Endometrium (tissue), 2 donors: ENCODE measurements around the gene SGMS1.
"Not testable (repeated sequence)": the region's sequence is repeated elsewhere in the genome, so short reads cannot be mapped to it uniquely, and the experiment has no call there.

Source experiments
- FAIRE-seq: peaks from 2 replicates; lab custom pipeline; 2012; peaks lifted over from hg19 to GRCh38; lab: Jason Lieb, UNC
- donor health status: control.
- donor health status: control.

SGMS1 gene

GRCh38 chr10:50366421-50366820 is 257.3 kb downstream of the SGMS1 start:
- not testable (repeated sequence) for FAIRE-seq

- FAIRE-seq, result not testable (repeated sequence)
These were observed 259.0 kb downstream of the SGMS1 start for GRCh38 chr10:50364730-50365129.

DNA sequence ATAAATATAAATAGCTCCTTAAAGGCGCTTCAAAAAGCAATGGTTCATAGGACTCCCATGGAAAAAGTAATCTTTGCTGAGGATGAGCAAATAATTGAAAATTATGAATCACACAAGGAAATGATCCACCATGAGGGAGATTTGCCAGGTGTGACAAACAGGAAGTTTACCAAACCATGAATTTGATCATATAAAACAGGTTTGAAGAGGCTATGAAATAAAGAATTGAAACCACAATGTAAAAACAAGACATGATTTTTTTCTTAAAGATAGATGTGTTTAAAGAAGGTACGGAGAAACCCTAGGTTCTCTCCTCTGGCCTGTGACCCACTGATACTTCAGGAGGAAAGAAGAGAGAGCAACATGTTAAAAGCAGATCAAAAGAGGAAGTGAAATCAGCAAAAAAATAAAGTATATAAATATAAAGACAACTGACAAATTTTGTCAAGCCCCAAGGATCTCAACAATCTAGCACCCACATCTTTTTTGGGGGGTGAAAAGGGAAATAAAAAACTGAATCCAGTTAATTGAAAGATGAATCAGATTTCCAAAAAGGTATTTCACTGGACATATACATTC is 261.1 kb downstream of the SGMS1 start:
- no peak for FAIRE-seq

- FAIRE-seq, result no peak
These were observed 261.8 kb downstream of the SGMS1 start for GRCh38 chr10:50361946-50362345.

DNA sequence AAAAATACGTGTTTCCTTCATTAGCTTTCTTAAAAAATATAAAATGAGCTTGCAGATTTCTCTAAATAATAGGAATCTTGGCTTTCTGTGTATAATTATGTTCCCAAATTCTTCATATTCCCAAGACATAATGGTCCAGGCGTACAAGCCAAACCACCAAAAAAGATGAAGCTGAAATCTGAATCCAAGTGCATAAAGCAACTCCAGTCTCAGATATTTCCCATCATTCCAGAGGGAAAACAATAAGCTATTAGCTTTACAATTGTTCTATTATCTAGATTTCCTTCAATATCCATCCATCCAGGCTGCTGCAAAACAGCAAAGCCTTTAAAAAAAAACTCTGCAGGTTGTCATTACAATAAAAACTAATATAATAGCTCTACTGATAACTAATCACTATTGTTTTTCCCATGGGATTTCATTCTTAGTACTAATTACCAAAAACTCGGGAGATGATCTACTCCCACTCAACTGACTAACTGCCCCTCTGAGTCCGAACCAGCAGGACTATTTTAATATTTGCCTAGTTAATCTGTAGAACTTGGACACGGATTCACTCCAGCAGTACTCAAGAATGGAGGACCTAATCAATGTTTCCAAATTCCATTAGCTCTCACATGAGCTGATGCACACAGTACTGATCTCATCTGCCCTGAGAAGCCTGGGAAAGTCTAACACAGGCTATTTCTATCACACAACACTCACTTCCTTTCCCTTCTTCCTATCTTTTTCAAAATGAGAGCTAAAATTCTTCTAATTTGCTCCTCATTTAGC is 263.5 kb downstream of the SGMS1 start:
- no peak for FAIRE-seq

DNA sequence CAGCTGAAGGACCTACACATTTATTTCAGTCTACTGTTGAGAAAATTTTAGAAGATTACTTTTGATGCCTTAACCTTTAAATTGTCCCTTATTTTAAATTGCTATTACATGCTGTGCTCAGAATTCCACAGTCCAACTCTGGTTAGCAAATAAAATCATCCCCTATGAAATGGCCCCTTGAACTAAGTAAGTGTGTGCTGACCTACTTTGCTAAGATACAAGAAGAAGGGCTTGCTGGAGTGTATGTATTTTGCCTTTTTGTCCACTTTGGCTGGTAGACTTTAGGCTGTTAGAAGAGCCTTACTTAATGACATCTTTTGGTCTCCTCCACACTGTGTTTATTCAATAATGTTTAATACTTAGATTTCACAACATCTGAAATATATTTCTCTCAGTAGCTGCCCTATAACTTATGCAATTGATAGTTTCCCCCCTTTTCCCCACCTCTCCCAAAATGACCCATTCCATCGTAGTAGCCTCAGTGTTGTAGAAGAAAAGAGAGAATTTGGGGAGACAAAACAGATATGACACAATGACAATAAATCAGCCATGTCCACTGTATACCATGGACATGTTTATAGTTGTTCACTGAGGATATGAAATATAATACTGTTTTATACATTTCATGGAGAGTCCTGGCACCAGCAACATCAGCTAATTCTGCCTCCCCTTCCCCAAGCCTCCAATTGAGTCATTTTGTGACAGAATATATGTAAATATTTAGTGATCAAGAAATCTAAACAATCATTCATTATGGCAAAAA is 264.6 kb downstream of the SGMS1 start:
- FAIRE-seq, result no peak

DNA sequence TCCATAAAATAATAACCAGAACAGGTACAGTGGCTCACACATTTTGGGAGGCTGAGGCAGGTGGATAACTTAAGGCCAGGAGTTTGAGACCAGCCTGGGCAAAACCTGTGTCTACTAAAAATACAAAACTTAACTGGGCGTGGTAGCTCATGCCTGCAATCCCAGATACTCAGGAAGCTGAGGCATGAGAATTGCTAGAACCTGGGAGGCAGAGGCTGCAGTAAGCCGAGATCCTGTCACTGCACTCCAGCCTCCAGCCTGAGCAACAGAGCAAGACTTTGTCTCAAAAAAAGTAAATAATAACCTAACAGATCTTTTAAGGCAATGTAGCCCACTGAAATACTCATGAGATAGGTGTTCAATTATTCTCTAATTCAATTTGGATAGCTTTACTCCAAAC is 265.3 kb downstream of the SGMS1 start:
- FAIRE-seq, result no peak

- not testable (repeated sequence) for FAIRE-seq
These were observed 267.3 kb downstream of the SGMS1 start for GRCh38 chr10:50356481-50356832.

DNA sequence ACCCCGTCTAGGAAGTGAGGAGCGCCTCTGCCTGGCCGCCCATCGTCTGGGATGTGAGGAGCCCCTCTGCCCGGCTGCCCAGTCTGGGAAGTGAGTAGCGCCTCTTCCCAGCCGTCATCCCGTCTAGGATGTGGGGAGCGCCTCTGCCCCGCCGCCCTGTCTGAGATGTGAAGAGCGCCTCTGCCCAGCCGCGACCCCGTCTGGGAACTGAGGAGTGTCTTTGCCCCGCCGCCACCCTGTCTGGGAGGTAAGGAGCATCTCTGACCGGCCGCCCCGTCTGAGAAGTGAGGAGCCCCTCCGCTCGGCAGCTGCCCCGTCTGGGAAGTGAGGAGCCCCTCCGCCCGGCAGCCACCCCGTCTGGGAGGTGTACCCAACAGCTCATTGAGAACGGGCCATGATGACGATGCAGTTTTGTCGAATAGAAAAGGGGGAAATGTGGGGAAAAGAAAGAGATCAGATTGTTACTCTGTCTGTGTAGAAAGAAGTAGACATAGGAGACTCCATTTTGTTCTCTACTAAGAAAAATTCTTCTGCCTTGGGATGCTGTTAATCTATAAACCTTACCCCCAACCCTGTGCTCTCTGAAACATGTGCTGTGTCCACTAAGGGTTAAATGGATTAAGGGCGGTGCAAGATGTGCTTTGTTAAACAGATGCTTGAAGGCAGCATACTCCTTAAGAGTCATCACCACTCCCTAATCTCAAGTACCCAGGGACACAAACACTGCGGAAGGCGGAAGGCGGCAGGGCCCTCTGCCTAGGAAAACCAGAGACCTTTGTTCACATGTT is 267.9 kb downstream of the SGMS1 start:
- FAIRE-seq, result not testable (repeated sequence)

DNA sequence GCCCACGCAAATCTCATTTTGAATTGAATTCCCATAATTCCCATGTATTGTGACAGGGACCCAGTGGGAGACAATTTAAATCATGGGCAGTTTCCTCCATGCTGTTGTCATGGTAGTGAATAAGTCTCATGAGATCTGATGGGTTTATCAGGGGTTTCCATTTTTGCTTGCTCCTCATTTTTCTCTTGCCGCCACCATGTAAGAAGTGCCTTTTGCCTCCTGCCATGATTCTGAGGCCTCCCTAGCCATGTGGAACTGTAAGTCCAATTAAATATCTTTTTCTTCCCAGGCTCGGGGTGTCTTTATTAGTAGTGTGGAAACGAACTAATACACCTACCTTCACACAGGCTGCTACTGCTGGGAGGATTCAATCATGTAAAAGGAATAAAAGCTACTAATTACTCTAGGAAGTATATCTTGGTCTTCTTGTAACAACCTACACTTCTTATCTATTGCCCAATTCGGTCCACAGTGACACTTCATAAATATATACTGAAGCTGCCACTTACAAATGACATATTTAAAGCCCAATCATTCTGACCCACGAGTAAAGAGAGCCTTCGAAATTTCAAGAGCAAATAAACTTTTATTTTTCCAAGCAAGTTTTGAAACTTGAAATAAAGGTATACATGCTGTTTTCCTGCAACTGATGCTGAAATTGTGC is 272.1 kb downstream of the SGMS1 start:
- no peak for FAIRE-seq

DNA sequence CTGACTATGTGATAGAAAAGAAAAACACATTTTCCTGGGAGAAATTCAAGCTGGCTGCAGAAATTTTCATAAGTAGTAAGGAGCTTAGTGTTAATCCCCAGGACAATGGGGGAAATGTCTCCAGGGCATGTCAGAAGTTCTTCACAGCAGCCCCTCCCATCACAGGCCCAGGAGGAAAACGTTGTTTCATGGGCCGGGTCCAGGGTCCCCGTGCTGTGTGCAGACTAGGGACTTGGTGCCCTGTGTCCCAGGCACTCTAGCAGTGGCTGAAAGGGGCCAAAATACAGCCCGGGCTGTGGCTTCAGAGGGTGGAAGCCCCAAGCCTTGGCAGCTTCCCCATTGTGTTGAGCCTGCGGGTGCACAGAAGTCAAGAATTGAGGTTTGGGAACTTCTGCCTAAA is 273.4 kb downstream of the SGMS1 start:
- FAIRE-seq, result no peak

DNA sequence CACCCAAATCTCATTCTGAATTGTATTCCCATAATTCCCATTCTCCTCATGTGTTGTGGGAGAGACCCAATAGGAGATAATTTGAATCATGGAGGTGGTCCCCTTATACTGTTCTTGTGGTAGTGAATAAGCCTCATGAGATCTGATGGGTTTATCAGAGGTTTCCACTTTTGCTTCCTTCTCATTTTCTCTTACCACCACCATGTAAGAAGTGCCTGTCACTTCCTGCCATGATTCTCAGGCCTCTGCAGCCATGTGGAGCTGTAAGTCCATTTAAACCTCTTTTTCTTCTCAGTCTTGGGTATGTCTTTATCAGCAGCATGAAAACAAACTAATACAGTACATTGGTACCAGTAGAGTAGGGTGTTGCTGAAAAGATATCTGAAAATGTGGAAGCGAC is 274.2 kb downstream of the SGMS1 start:
- FAIRE-seq, result no peak

- no peak for FAIRE-seq
These were observed 276.4 kb downstream of the SGMS1 start for GRCh38 chr10:50347394-50347802.

DNA sequence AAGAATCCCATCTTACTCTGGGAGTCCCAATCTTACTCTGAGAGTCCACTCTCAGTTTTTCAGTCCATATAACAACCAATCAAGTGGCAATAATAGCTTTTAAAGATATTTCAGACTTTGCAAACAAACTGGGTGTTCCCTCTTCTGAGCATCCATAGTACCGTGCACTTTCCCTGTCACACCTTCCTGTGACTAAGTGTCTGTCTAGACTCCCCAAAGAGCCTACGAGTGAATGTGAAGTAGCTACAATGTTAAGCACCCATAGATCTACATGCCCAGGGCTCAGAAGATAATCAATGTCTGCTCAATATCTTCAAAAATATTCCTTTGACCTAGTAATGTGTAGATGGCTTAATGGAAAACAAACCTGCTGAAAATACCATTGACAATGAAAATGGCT is 276.8 kb downstream of the SGMS1 start:
- no peak for FAIRE-seq

GRCh38 chr10:50345545-50345944 is 278.2 kb downstream of the SGMS1 start:
- no peak for FAIRE-seq

DNA sequence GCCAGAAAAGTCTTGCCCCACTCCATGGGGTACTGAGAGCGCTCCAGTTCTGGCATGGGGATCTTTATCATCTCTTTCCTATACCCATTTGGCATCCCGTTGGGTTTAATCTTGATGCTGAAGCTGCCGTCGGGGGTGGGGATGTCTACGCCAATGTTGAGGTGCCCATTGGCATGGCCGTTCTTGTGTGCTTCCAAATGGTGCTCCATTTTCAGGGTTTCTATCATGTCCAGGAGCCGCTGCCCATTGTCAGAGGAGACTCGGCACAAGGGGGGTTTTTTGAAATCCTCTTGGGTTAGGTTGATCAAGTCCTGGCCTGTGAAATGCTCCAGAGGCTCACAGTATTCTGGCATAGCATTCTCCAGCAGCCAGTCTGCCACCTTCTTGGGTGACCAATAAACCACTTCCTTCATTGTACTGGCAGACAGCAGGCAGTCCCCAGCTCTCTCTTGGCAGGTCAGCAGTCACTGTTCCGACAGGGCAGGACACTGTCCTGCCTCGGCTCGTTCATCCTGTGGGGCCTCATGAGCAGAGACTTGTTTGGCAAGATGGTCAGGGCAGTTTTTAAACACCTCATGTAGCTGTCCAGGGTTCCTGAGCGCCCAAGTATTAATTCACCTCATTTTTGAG is 279.9 kb downstream of the SGMS1 start:
- no peak for FAIRE-seq

DNA sequence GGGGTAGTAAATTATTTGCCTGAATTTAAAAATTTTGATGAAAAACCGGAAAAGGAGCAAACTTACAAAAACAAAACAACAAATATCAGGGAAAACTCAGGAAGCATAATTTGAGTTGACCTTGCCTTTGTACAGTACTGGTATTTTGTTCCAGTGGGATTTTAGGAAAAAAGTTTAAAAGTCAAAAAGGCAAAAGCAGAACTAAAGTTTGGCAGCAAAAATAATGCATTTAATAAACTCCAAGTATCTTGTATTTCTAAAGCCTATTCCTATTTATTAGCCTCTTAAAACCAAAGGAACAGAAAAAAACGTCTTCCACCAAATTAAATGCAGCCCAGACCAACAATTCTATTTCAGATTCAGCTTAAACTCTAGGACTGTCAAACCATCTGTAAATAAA is 281.8 kb downstream of the SGMS1 start:
- FAIRE-seq, result no peak

- no peak for FAIRE-seq
These were observed 287.6 kb downstream of the SGMS1 start for GRCh38 chr10:50336140-50336539.

- no peak for FAIRE-seq
These were observed 288.4 kb downstream of the SGMS1 start for GRCh38 chr10:50335397-50335796.

DNA sequence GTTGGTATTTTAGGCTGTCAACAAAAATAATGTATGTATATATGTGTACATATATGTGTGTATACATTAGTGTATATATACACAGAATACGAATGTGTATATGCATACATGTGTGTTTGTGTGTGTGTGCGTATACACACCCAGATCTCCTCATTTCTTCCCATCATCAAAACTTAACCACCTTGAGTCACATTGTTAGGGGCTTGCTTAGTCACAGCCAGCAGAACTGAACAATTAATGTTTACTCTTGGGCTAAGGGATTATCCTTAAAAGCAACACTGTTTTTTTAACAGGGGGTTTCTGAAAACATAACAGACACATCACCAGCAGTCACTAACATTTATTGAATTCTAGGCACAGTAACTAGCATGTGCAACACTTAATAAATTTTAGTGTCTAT is 289.5 kb downstream of the SGMS1 start:
- no peak for FAIRE-seq

- FAIRE-seq, result no peak
These were observed 289.9 kb downstream of the SGMS1 start for GRCh38 chr10:50333872-50334271.
